Retinal pigment epithelial cell (primary cell): Measurements from ENCODE around the gene METTL17.

Source experiments
- DNase-seq: peaks from one replicate; pipeline ENCODE4 v3.0.0-alpha.2; 2010; ENCODE audit warnings: low read depth
- H3K4me3 ChIP-seq: 2 replicates; pipeline ENCODE4 v1.5.1; 2011; ENCODE audit warnings: mild to moderate bottlenecking, low read length, control low read depth, moderate library complexity
- TF ChIP-seq, protein P1 (sequence below): conservative IDR thresholded peaks from 2 replicates; pipeline ENCODE4 v1.5.1; 2011; ENCODE audit warnings: low read depth, low read length, control low read depth, inconsistent platforms

METTL17 gene

DNA sequence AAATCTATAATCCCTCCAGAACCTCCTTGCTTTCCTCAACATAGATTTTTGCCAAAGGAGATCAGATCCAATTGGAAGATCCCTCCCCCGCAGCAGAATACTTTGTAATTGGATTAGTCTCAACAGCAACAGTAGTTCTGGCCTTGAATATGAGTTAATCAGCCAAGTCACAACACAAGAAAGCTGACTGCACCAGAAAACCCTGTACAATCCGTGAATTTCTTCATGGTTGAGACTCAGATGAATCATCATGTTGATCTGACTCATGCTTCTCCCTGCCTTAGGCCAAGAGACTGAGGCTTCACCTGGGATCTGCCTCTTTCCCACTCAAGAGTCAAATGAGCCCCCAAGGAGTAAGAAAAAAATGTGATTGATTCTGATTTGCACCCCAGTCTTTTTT lies 3.0 kb upstream of the METTL17 start:
- no peak overlapping the region for H3K4me3 ChIP-seq
- DNase-seq: peak; percentile 95
- TF ChIP-seq, protein P1, sequence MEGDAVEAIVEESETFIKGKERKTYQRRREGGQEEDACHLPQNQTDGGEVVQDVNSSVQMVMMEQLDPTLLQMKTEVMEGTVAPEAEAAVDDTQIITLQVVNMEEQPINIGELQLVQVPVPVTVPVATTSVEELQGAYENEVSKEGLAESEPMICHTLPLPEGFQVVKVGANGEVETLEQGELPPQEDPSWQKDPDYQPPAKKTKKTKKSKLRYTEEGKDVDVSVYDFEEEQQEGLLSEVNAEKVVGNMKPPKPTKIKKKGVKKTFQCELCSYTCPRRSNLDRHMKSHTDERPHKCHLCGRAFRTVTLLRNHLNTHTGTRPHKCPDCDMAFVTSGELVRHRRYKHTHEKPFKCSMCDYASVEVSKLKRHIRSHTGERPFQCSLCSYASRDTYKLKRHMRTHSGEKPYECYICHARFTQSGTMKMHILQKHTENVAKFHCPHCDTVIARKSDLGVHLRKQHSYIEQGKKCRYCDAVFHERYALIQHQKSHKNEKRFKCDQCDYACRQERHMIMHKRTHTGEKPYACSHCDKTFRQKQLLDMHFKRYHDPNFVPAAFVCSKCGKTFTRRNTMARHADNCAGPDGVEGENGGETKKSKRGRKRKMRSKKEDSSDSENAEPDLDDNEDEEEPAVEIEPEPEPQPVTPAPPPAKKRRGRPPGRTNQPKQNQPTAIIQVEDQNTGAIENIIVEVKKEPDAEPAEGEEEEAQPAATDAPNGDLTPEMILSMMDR: no peak

DNA sequence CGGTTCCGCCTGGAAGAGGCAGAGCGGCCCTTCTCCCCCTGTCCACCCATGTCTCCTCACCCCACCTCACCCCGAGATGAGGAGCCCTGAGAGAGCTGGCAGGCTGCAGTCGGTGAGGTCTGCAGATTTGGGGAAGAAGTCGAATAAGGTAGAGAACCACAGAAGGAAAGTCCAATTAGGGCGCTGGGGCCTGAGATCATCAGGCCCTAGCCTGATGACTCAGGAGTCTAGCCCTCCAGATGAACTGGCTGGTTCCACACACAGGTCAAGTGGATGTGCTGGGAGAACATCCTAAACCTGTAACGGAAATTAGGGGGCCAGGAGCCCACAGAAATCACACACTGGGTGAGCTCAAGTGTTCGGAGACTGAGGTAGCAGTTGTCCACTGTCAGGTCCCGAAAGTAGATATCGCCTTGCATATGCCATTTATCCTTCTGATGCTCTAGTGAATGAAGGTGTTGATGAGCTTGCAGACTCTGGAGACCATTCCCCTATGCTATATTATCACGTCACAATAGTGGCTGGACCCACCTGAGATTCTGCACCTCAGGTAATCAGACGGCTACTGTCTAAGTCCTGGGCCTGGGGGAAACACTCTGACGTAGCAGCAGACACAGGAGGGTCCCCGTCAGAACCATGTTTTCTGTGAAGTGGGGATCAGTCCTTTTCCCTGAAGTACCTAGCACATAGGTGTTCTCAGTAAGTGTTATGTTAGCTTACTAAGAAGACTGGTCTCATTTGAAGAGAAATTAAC lies 886 bp upstream of the METTL17 start:
- H3K4me3 ChIP-seq: peak overlapping the region; percentile 30
- TF ChIP-seq, protein P1: no peak
- no peak for DNase-seq

DNA sequence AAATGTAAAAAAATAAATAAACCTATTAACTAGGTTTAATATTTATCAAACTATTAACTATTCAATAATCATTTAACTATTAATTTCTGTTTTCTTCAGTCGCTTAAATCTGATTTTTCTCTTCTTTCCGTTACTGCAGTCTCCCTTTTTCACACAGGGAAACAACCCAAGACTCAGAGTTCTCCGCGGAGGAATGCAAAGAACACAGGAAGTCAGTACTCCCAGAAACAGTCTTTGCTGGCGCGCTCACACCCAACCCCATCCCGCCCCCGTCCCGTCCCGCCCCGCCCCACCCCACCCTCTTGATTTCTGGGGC lies 351 bp upstream of the METTL17 start:
- TF ChIP-seq, protein P1: no peak
- DNase-seq: no peak
- H3K4me3 ChIP-seq: peak overlapping the region; percentile 30

DNA sequence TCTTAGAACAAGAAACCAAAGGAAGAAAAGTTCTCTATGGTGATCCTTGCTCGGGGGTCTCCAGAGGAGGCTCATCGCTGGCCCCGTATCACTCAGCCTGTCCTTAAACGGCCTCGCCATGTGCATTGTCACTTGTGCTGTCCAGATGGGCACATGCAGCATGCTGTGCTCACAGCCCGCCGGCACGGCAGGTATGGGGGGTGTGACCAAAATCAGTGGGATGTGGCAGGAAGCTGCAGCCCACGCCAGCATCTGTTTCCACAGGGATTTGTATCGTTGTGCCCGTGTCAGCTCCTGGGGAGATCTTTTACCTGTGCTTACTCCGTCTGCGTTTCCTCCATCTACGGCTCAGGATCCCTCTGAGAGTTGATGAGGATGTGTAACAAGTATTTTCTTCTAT lies 6.7 kb downstream of the METTL17 start:
- no peak overlapping the region for H3K4me3 ChIP-seq
- DNase-seq: no peak
- TF ChIP-seq, protein P1: no peak

DNA sequence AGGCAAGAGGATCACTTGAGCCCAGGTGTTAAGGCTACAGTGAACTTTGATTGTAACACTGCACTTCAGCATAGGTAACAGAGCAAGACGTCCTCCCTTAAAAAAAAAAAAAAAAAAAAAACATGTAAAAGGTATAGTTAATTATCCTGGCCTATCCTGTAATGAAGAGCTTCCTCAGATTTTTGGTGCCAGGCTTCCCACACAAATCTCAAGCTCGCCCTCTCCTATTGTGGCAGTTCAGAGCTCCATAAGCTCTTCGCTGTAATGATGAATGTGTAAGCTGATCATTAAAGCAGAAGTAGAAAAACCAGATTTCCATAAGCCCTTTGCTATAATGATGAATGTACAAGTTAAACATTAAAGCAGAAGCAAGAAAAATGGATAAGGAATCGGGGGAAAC lies 7.3 kb downstream of the METTL17 start:
- no peak for DNase-seq
- no peak overlapping the region for H3K4me3 ChIP-seq
- TF ChIP-seq, protein P1: no peak

DNA sequence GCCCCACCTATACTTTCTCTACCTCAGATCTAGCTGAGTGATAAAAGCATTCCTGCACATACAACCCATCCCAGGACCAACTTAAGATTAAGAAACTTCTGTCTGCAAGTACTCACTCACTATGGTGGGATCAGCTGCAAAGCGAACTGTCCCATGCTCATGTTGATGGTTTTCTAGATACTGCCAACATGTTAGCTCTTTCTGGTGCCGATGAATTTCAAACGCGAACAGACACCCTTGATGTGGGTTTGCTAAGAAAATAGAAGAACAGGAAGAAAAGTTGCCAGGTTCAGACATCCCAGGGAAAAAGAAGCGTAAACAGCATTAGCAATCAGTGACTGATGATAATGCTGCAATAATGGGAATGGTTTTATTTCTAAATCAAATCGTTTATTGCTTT lies 7.8 kb downstream of the METTL17 start:
- DNase-seq: no peak
- no peak overlapping the region for H3K4me3 ChIP-seq
- TF ChIP-seq, protein P1: no peak

DNA sequence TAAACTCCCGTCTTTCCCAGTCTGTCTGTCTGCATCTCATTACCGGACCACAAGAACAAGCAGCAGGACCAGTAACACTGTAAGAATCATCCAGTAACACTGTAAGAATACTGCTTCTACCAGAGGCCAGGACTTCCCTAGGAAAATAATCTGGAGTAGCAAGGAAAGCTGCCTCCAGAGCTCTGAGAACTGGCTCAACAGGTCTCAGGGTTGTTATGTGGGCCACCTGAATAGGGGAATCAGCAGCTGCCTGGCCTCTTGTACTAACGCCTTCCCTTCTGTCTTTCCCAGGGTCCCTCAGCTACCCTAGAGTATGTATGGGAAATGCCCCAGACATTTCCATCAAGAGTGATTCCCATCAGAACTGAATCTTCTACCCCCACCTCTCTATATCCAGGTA lies 8.4 kb downstream of the METTL17 start:
- H3K4me3 ChIP-seq: no peak overlapping the region
- DNase-seq: no peak
- TF ChIP-seq, protein P1: no peak
